K562 (cell line): ENCODE data around the gene CHCHD5. TPM values are rescaled to one million over a fixed set of nuclear protein-coding genes. Genes with fewer than 3 reads are reported as not detected.

Experiments
- CBX3 ChIP-seq, 2 experiments: IDR thresholded peaks; 1 replicate in 1 of 2; 2 replicates in 1 of 2; pipeline ENCODE4 v1.6.1; 2012; ENCODE audit warnings: inconsistent platforms in 2 of 2, low read length in 2 of 2, borderline replicate concordance in 1 of 2, control low read depth in 1 of 2
- CHCHD3 ChIP-seq: fragments of 250-450 bp; sonication (Bioruptor Pico); IDR thresholded peaks from 2 replicates; pipeline ENCODE4 v2.1.2; 2022; ENCODE audit warnings: mild to moderate bottlenecking
- CHD4 ChIP-seq: fragments of 200-600 bp; sonication (generic); IDR thresholded peaks from 3 replicates; pipeline ENCODE4 v1.6.1; 2012; ENCODE audit warnings: low read depth, mild to moderate bottlenecking, mixed read lengths, low read length, inconsistent platforms; ENCODE audit not compliant: insufficient read depth, insufficient replicate concordance, poor library complexity, severe bottlenecking
- FOSL1 ChIP-seq: fragments of 200-800 bp; sonication (Bioruptor generic); conservative IDR thresholded peaks from 2 replicates; pipeline ENCODE4 v1.6.1; 2016; ENCODE audit warnings: missing genetic modification characterization, missing compliant biosample characterization
- GTF2A2 ChIP-seq: IDR thresholded peaks from 2 replicates; pipeline ENCODE4 v1.6.1; 2016; ENCODE audit warnings: mild to moderate bottlenecking, missing genetic modification characterization, missing compliant biosample characterization
- NCOA4 ChIP-seq: fragments of 450-650 bp; IDR thresholded peaks from 2 replicates; pipeline ENCODE4 v1.6.1; 2018; ENCODE audit warnings: mild to moderate bottlenecking; ENCODE audit not compliant: partially characterized antibody
- NFE2 ChIP-seq: IDR thresholded peaks from 2 replicates; pipeline ENCODE4 v1.6.1; 2014; ENCODE audit warnings: antibody characterized with exemption, low read depth
- RFX5 ChIP-seq: IDR thresholded peaks from 2 replicates; pipeline ENCODE4 v1.6.1; 2011; ENCODE audit warnings: low read depth, mild to moderate bottlenecking, improper control_type of control experiment, low read length
- TCF3 ChIP-seq: sonication (generic); formaldehyde crosslinking; IDR thresholded peaks from 2 replicates; pipeline ENCODE4 v1.4.0; 2020; ENCODE audit warnings: mild to moderate bottlenecking, missing genetic modification reagents
- ZNF274 ChIP-seq: IDR thresholded peaks from 2 replicates; pipeline ENCODE4 v1.6.1; 2011; ENCODE audit warnings: low read depth, mild to moderate bottlenecking, low read length, moderate library complexity, borderline replicate concordance
- polyA plus RNA-seq, 8 experiments: library from polyadenylated mRNA; depleted of rRNA in 4 of 8; stranded (reverse) in 5 of 8; unstranded in 3 of 8; fragments of >200 nt; fragmentation: Nextera tagmentation in 2 of 8; fragmentation: Illumina TruSeq in 1 of 8; extraction: Ambion mirVana in 2 of 8; extraction: Trizol in 1 of 8; gene quantifications; 2 replicates each; pipeline versions ENCODE4 v1.2.1 to v1.2.3, GENCODE V29; 2011 to 2014; ENCODE audit warnings: inconsistent platforms in 1 of 8, missing spikeins in 1 of 8
- total RNA-seq, 7 experiments: library from RNA; depleted of rRNA in 6 of 7; stranded (reverse); fragments of >200 nt in 6 of 7; fragmentation: Illumina TruSeq in 2 of 7; extraction: Trizol in 2 of 7; gene quantifications; 2 replicates each; pipeline versions ENCODE4 v1.2.1 to v1.2.3, GENCODE V29; 2011 to 2021; ENCODE audit warnings: low replicate concordance in 1 of 7
- TF ChIP-seq, protein P1 (sequence below): sonication (generic); formaldehyde crosslinking; IDR thresholded peaks from 2 replicates; pipeline ENCODE4 v1.8.0; 2023; ENCODE audit warnings: mild to moderate bottlenecking, missing genetic modification reagents
- TF ChIP-seq, protein P2 (sequence below): fragments of 250-450 bp; sonication (Bioruptor Pico); IDR thresholded peaks from 2 replicates; pipeline ENCODE4 v1.5.0; 2021
- TF ChIP-seq, protein P3 (sequence below): fragments of 450-650 bp; IDR thresholded peaks from 2 replicates; pipeline ENCODE4 v1.6.1; 2018; ENCODE audit not compliant: partially characterized antibody
- TF ChIP-seq, protein P4 (sequence below): fragments of 150-350 bp; IDR thresholded peaks from 2 replicates; pipeline ENCODE4 v1.6.1; 2014; ENCODE audit warnings: low read depth, mild to moderate bottlenecking, low read length, borderline replicate concordance
- TF ChIP-seq, protein P5 (sequence below): fragments of 250-450 bp; sonication (Bioruptor Pico); IDR thresholded peaks from 2 replicates; pipeline ENCODE4 v1.4.0; 2020

Gene CHCHD5
- total and polyA plus RNA-seq, 9 of the 15 experiments (the other 6 are each of a cell fraction or from before 2014, with no cell fraction given): 7.4 to 79.3 (median 33.4) TPM

DNA sequence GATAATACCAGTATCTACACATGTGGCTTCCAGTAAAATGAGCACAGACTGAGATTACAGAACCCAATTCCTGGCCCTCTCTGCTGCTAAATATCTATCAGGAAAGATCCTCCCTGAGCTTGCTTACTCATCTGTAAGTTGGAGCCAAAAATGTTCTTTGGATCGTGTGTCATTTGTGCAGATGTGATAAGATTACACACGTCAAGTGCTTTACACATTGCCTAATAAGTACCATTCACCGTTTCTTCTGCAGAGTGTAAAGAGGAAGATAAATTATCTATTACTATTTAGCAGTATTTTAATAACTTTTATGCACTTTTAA is 38.1 kb downstream of the CHCHD5 start (continued):
- TF ChIP-seq, protein P1, sequence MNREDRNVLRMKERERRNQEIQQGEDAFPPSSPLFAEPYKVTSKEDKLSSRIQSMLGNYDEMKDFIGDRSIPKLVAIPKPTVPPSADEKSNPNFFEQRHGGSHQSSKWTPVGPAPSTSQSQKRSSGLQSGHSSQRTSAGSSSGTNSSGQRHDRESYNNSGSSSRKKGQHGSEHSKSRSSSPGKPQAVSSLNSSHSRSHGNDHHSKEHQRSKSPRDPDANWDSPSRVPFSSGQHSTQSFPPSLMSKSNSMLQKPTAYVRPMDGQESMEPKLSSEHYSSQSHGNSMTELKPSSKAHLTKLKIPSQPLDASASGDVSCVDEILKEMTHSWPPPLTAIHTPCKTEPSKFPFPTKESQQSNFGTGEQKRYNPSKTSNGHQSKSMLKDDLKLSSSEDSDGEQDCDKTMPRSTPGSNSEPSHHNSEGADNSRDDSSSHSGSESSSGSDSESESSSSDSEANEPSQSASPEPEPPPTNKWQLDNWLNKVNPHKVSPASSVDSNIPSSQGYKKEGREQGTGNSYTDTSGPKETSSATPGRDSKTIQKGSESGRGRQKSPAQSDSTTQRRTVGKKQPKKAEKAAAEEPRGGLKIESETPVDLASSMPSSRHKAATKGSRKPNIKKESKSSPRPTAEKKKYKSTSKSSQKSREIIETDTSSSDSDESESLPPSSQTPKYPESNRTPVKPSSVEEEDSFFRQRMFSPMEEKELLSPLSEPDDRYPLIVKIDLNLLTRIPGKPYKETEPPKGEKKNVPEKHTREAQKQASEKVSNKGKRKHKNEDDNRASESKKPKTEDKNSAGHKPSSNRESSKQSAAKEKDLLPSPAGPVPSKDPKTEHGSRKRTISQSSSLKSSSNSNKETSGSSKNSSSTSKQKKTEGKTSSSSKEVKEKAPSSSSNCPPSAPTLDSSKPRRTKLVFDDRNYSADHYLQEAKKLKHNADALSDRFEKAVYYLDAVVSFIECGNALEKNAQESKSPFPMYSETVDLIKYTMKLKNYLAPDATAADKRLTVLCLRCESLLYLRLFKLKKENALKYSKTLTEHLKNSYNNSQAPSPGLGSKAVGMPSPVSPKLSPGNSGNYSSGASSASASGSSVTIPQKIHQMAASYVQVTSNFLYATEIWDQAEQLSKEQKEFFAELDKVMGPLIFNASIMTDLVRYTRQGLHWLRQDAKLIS (CRISPR knock-in tag): no peak
- TF ChIP-seq CBX3 (IDR thresholded peaks at IDR 0.05; ENCODE audit: borderline replicate concordance in 1 of 2, low read length in 2 of 2): no peak
- no peak for TF ChIP-seq ZNF274
- TF ChIP-seq, protein P2, sequence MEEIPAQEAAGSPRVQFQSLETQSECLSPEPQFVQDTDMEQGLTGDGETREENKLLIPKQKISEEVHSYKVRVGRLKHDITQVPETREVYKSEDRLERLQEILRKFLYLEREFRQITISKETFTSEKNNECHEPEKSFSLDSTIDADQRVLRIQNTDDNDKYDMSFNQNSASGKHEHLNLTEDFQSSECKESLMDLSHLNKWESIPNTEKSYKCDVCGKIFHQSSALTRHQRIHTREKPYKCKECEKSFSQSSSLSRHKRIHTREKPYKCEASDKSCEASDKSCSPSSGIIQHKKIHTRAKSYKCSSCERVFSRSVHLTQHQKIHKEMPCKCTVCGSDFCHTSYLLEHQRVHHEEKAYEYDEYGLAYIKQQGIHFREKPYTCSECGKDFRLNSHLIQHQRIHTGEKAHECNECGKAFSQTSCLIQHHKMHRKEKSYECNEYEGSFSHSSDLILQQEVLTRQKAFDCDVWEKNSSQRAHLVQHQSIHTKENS (CRISPR knock-in tag): no peak
- peak; percentile 30; the same call in 1 of the 2 replicates for TF ChIP-seq TCF3 (CRISPR knock-in tag)
- TF ChIP-seq, protein P3, sequence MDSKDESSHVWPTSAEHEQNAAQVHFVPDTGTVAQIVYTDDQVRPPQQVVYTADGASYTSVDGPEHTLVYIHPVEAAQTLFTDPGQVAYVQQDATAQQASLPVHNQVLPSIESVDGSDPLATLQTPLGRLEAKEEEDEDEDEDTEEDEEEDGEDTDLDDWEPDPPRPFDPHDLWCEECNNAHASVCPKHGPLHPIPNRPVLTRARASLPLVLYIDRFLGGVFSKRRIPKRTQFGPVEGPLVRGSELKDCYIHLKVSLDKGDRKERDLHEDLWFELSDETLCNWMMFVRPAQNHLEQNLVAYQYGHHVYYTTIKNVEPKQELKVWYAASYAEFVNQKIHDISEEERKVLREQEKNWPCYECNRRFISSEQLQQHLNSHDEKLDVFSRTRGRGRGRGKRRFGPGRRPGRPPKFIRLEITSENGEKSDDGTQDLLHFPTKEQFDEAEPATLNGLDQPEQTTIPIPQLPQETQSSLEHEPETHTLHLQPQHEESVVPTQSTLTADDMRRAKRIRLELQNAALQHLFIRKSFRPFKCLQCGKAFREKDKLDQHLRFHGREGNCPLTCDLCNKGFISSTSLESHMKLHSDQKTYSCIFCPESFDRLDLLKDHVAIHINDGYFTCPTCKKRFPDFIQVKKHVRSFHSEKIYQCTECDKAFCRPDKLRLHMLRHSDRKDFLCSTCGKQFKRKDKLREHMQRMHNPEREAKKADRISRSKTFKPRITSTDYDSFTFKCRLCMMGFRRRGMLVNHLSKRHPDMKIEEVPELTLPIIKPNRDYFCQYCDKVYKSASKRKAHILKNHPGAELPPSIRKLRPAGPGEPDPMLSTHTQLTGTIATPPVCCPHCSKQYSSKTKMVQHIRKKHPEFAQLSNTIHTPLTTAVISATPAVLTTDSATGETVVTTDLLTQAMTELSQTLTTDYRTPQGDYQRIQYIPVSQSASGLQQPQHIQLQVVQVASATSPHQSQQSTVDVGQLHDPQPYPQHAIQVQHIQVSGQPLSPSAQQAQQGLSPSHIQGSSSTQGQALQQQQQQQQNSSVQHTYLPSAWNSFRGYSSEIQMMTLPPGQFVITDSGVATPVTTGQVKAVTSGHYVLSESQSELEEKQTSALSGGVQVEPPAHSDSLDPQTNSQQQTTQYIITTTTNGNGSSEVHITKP: no peak
- no peak for TF ChIP-seq NCOA4
- no peak for TF ChIP-seq CHCHD3 (CRISPR knock-in tag)
- TF ChIP-seq FOSL1 (tag): peak; percentile 87
- TF ChIP-seq NFE2: no peak; the same call in 1 of the 2 replicates
- TF ChIP-seq, protein P4, sequence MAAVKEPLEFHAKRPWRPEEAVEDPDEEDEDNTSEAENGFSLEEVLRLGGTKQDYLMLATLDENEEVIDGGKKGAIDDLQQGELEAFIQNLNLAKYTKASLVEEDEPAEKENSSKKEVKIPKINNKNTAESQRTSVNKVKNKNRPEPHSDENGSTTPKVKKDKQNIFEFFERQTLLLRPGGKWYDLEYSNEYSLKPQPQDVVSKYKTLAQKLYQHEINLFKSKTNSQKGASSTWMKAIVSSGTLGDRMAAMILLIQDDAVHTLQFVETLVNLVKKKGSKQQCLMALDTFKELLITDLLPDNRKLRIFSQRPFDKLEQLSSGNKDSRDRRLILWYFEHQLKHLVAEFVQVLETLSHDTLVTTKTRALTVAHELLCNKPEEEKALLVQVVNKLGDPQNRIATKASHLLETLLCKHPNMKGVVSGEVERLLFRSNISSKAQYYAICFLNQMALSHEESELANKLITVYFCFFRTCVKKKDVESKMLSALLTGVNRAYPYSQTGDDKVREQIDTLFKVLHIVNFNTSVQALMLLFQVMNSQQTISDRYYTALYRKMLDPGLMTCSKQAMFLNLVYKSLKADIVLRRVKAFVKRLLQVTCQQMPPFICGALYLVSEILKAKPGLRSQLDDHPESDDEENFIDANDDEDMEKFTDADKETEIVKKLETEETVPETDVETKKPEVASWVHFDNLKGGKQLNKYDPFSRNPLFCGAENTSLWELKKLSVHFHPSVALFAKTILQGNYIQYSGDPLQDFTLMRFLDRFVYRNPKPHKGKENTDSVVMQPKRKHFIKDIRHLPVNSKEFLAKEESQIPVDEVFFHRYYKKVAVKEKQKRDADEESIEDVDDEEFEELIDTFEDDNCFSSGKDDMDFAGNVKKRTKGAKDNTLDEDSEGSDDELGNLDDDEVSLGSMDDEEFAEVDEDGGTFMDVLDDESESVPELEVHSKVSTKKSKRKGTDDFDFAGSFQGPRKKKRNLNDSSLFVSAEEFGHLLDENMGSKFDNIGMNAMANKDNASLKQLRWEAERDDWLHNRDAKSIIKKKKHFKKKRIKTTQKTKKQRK: no peak
- TF ChIP-seq, protein P5, sequence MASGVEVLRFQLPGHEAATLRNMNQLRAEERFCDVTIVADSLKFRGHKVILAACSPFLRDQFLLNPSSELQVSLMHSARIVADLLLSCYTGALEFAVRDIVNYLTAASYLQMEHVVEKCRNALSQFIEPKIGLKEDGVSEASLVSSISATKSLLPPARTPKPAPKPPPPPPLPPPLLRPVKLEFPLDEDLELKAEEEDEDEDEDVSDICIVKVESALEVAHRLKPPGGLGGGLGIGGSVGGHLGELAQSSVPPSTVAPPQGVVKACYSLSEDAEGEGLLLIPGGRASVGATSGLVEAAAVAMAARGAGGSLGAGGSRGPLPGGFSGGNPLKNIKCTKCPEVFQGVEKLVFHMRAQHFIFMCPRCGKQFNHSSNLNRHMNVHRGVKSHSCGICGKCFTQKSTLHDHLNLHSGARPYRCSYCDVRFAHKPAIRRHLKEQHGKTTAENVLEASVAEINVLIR (CRISPR knock-in tag): no peak
- TF ChIP-seq CHD4: no peak
- no peak for TF ChIP-seq RFX5
- TF ChIP-seq GTF2A2 (tag): no peak
